ENCODE measurements around the gene KIRREL3.

GRCh38 chr11:126920833-126921232 is 79.7 kb downstream of the KIRREL3 start:
- no peak for TF ChIP-seq CTCF (conservative IDR thresholded peaks at IDR 0.05; ENCODE audit: low read depth, low read length)
- TF ChIP-seq MAZ (IDR thresholded peaks at IDR 0.05; ENCODE audit: borderline replicate concordance, low read depth, low read length): no peak
- no peak for TF ChIP-seq CHD1 (IDR thresholded peaks at IDR 0.05; ENCODE audit: low read depth, low read length)
- no peak for TF ChIP-seq RCOR1 (IDR thresholded peaks at IDR 0.05; ENCODE audit: insufficient replicate concordance, low read length)
- no peak for TF ChIP-seq ELK1 (IDR thresholded peaks at IDR 0.05; ENCODE audit: borderline replicate concordance, low read depth, low read length)
- TF ChIP-seq POLR2A (IDR thresholded peaks at IDR 0.05; ENCODE audit: low read depth, low read length): no peak
- TF ChIP-seq RAD21 (IDR thresholded peaks at IDR 0.05; ENCODE audit: low read length): no peak
- no peak for TF ChIP-seq RFX5 (IDR thresholded peaks at IDR 0.05; ENCODE audit: low read depth, low read length)
- no peak for TF ChIP-seq MAFK (IDR thresholded peaks at IDR 0.05; ENCODE audit: low read depth, low read length)
- no peak for TF ChIP-seq FOS (IDR thresholded peaks at IDR 0.05; ENCODE audit: low read depth, low read length)
- no peak for TF ChIP-seq USF2 (IDR thresholded peaks at IDR 0.05; ENCODE audit: low read depth, low read length)
- TF ChIP-seq CEBPB (IDR thresholded peaks at IDR 0.05; ENCODE audit: low read depth, low read length): no peak
- TF ChIP-seq MXI1 (IDR thresholded peaks at IDR 0.05; ENCODE audit: borderline replicate concordance, low read depth, low read length): no peak

Data from IMR-90 (cell line).